Panc1 (cell line): ENCODE data around the gene KMT2D.

Source experiments
- POLR2AphosphoS5 ChIP-seq: IDR thresholded peaks from 2 replicates; pipeline ENCODE4 v1.6.1; 2012; ENCODE audit warnings: mild to moderate bottlenecking, low read depth, low read length, moderate library complexity
- REST ChIP-seq, 2 experiments: IDR thresholded peaks; 2 replicates each; pipeline ENCODE4 v1.6.1; 2011 to 2012; ENCODE audit warnings: low read depth in 2 of 2, control low read depth in 1 of 2, low read length in 1 of 2, mild to moderate bottlenecking in 1 of 2, moderate library complexity in 1 of 2; ENCODE audit not compliant: insufficient read depth in 1 of 2
- TCF7L2 ChIP-seq: IDR thresholded peaks from 2 replicates; pipeline ENCODE4 v1.6.1; 2011; ENCODE audit warnings: mild to moderate bottlenecking, low read depth, low read length, inconsistent platforms
- TF ChIP-seq, protein P1 (sequence below): fragments of 450-650 bp; IDR thresholded peaks from 2 replicates; pipeline ENCODE4 v1.5.1; 2017; ENCODE audit warnings: mild to moderate bottlenecking

- TF ChIP-seq POLR2AphosphoS5 (no peak), TCF7L2 (no peak), REST (IDR thresholded peaks at IDR 0.05; ENCODE audit: insufficient read depth in 1 of 2, low read depth in 2 of 2, low read length in 1 of 2) (no peak)
- TF ChIP-seq, protein P1, sequence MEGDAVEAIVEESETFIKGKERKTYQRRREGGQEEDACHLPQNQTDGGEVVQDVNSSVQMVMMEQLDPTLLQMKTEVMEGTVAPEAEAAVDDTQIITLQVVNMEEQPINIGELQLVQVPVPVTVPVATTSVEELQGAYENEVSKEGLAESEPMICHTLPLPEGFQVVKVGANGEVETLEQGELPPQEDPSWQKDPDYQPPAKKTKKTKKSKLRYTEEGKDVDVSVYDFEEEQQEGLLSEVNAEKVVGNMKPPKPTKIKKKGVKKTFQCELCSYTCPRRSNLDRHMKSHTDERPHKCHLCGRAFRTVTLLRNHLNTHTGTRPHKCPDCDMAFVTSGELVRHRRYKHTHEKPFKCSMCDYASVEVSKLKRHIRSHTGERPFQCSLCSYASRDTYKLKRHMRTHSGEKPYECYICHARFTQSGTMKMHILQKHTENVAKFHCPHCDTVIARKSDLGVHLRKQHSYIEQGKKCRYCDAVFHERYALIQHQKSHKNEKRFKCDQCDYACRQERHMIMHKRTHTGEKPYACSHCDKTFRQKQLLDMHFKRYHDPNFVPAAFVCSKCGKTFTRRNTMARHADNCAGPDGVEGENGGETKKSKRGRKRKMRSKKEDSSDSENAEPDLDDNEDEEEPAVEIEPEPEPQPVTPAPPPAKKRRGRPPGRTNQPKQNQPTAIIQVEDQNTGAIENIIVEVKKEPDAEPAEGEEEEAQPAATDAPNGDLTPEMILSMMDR = no peak
These were observed 47.2 kb downstream of the KMT2D start for GRCh38 chr12:49013428-49013827.
